Putamen (tissue), 1 donor: ENCODE measurements around the gene ANKMY1.
"Not testable (repeated sequence)": the region's sequence is repeated elsewhere in the genome, so short reads cannot be mapped to it uniquely, and the experiment has no call there.

ENCODE experiments used
- DNase-seq: peaks from one replicate; pipeline ENCODE4 v3.0.0-alpha.2; 2016; ENCODE audit warnings: low spot score

Gene ANKMY1

GRCh38 chr2:240568678-240569522 is 11.1 kb upstream of the ANKMY1 start:
- peak; percentile 74 for DNase-seq

GRCh38 chr2:240567872-240568677 is 10.3 kb upstream of the ANKMY1 start, which contains the start of gene RNPEPL1:
RNPEPL1 (plus strand) TSS chr2:240568484; CDS start chr2:240568587, 103 bp downstream.
- DNase-seq = no peak

GRCh38 chr2:240567137-240567871 is 9.5 kb upstream of the ANKMY1 start:
- DNase-seq = no peak

GRCh38 chr2:240566203-240567136 is 8.7 kb upstream of the ANKMY1 start:
- peak; percentile 88 for DNase-seq

GRCh38 chr2:240565333-240566202 is 7.8 kb upstream of the ANKMY1 start:
- no peak for DNase-seq

- DNase-seq = no peak
Measured at GRCh38 chr2:240564561-240565332, 7.0 kb upstream of the ANKMY1 start.

GRCh38 chr2:240563951-240564560 is 6.3 kb upstream of the ANKMY1 start:
- DNase-seq = no peak

GRCh38 chr2:240563231-240563630 is 5.4 kb upstream of the ANKMY1 start:
- DNase-seq = not testable (repeated sequence)

GRCh38 chr2:240561325-240561971 is 3.7 kb upstream of the ANKMY1 start:
- no peak for DNase-seq

GRCh38 chr2:240560480-240561324 is 2.9 kb upstream of the ANKMY1 start:
- DNase-seq = peak; percentile 99

- peak; percentile 90 for DNase-seq
Measured at GRCh38 chr2:240560084-240560479, 2.3 kb upstream of the ANKMY1 start, which contains the start of gene DUSP28. DUSP28 (plus strand) TSS chr2:240560357; CDS start chr2:240560685, 328 bp downstream.

GRCh38 chr2:240559286-240559685 is 1.5 kb upstream of the ANKMY1 start:
- DNase-seq = no peak

GRCh38 chr2:240558236-240558761 is 511 bp upstream of the ANKMY1 start:
- DNase-seq = no peak

- no peak for DNase-seq
Measured at GRCh38 chr2:240557101-240557751, 562 bp downstream of the ANKMY1 start.

GRCh38 chr2:240556553-240557100 is 1.2 kb downstream of the ANKMY1 start:
- no peak for DNase-seq
